ENCODE measurements around the gene ANKRD29.

ANKRD29 gene

GRCh38 chr18:23684515-23685197 is 21.9 kb upstream of the ANKRD29 start:
- no peak for DNase-seq (ENCODE audit: low read depth)

DNA sequence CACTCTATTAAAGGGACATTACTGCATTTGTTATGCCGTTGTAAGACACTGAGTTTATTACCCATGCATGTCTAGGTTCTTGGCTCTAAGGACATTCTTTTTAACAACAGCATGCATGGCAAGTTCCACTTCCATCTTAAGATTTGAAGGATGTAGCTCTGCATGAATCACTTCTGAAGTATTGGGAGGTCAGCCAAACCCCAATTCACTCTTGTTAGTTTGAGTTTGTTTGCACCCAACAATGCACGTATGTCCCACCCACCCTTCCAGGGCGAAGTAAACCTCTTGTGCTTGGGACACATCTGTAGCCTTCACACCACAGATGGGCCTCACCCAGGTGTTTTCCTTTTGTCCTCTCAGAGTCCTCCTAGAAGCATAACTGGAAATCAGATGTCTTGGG is 21.0 kb upstream of the ANKRD29 start:
- DNase-seq (ENCODE audit: low read depth) = no peak

- DNase-seq (ENCODE audit: low read depth) = no peak
These were observed 20.4 kb upstream of the ANKRD29 start for GRCh38 chr18:23683155-23683554.

GRCh38 chr18:23682472-23682871 is 19.8 kb upstream of the ANKRD29 start:
- DNase-seq (ENCODE audit: low read depth) = no peak

- no peak for DNase-seq (ENCODE audit: low read depth)
These were observed 19.3 kb upstream of the ANKRD29 start for GRCh38 chr18:23682045-23682444.

GRCh38 chr18:23675896-23676295 is 13.2 kb upstream of the ANKRD29 start:
- no peak for DNase-seq (ENCODE audit: low read depth)

GRCh38 chr18:23675236-23675635 is 12.5 kb upstream of the ANKRD29 start:
- DNase-seq (ENCODE audit: low read depth) = no peak

DNA sequence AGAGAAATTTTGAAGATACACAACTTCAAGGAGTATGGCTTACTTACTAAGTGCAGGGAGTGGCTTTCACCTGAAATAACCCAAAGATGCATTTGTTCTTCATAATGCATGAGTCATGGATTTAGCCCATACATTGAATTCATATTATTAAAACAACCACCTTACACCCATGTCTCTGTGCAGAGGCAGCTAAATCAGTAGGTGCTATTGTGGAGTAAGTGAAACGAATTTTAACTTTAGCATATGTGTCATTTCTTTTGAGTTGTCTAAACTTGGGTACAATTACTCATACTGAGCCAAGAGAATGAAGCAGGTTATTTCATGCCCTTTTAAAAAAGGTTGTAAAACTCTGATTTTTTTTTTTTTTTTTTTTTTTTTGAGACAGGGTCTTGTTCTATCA is 11.0 kb upstream of the ANKRD29 start:
- DNase-seq (ENCODE audit: low read depth) = no peak

GRCh38 chr18:23671564-23671963 is 8.9 kb upstream of the ANKRD29 start:
- no peak for DNase-seq (ENCODE audit: low read depth)

GRCh38 chr18:23669804-23670405 is 7.2 kb upstream of the ANKRD29 start:
- DNase-seq (ENCODE audit: low read depth) = no peak

DNA sequence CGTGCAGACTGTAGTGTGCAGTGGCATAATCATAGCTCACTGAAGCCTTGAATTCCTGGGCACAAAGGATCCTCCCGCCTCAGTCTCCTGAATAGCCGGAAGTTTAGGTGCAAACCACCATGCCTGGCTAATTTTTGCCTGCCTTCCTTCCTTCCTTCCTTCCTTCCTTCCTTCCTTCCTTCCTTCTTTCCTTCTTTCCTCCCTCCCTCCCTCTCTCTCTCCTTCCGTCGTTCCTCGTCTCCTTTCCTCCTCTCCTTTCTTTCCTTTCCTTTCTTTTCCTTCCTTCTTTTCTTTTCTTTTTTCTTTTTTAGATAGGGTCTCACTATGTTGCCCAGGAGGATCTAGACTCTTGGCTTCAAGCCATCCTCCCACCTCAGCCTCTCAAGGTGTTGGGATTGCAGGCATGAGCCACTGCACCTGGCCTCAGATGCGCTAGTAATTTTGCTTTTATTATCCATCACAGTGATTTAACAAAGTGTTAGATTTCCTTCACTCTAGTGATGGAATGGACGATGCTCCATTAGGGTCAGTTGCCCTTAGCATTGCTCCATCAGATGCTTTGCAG is 6.6 kb upstream of the ANKRD29 start:
- DNase-seq (ENCODE audit: low read depth) = no peak

DNA sequence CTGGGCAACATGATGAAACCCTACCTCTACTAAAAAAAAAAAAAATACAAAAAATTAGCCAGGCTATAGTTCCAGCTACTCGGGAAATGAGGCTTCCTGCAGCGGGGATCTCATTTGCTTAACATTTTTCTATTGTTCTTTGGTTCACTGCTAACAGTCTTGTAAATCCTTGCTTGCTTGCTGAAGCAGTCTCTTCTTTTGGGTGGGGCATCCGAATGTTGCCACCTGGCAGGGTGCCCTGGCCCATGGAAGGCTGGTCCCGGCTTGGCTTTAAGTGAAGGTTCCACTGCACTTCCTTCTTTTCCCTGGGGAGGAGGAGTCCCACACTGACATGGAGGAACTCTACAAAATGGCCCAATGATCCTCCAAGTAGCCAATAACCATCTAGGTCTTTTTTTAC is 6.0 kb upstream of the ANKRD29 start:
- no peak for DNase-seq (ENCODE audit: low read depth)

GRCh38 chr18:23667114-23667513 is 4.4 kb upstream of the ANKRD29 start:
- no peak for DNase-seq (ENCODE audit: low read depth)

DNA sequence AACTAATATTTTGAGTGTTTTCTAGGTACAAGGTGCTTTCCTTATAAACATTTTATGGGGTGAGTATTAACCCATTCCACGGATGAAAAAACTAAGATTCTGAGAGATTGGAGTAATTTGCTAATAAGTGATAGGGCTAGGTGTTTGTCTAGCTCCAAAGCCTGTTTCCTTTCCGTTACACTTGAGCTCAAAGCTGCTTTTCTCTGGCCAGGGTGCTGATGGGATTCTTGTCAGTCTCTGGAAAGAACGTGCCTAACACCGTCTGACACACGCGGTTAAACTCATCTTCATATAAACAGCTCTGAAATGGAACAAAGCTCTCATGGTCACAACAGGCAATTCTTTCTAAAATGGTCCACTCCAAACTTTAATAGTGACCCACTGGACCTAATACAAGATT is 2.0 kb upstream of the ANKRD29 start:
- DNase-seq (ENCODE audit: low read depth) = no peak

- no peak for DNase-seq (ENCODE audit: low read depth)
These were observed 889 bp downstream of the ANKRD29 start for GRCh38 chr18:23661735-23662308.

DNA sequence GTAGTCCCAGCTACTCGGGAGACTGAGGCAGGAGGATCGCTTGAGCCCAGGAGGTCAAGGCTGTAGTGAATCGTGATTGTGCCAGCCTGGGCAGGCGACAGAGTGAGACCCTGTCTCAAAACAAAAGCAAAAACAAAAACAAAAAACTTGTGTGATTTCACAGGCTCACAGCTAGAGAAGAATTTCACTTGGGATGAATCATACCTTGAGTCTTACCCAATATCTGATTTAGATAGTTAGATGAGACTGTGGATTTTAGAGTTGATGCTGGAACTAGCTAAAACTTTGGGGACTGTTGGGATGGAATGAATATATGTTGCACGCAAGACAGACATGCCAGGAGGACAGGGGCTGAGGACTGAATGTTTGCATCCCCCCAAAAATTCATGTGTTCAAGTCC is 4.4 kb downstream of the ANKRD29 start:
- no peak for DNase-seq (ENCODE audit: low read depth)

DNA sequence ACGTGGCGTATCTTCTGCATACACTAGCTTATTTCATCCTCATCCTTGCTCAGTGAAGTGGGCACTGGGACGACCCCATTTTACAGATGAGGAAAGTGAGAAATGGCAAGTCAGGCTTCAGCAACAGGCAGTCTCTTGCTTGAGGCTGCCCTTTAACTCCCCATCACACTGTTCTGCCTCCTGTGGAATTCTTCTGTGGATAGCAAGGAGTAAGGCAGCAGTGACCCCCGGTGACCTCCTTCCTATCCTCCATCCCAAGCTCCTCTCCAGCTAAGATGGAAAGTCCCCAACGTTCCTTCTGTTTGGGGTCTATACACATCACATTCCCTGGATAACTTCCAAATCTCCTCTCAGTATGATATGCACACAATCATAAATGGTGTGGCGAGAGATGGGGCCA is 10.5 kb downstream of the ANKRD29 start:
- no peak for DNase-seq (ENCODE audit: low read depth)

DNA sequence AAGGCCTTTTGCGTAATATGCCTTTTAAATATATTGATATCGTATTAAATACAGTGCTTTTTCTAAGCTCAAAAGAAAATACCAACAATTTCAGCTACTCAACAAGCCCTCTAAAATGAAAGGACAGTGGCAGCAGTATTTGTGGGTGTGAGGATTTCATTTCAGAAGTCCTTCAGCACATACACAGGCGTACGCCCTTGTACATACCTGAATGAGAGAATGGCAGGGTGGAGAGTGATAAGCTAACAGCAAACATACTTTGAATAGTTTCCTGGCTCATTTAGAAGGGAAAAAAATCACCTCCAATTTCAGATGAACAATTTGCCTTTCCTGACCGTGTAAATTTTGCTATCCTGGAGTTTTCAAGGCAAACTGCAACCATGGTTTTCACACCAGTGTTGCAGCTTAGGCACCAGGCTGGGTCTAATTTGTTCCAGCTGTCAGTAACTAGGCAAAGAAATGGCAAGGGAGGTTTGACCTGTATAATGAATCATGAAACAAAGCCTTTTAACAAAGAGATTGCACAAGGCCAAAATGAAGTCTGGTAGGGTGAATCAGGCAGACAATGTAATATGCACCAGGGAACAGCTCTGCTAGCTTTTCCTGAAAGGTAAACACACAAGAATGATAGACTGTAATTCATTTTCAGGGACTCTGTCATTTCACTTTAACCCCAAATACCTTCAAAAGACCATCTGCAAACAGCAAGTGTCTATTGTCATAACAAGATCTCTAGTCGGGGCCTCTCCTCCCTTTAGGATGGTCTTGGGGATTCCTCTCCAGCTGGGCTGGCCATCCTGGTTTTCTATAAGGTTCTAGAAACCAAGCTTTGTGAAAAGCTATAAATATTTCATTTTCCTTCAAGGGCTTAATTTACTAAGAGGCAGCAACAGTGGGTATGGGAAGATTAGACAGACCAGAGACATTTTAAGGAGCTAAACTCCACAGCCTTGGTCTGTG is 11.5 kb downstream of the ANKRD29 start:
- no peak for DNase-seq (ENCODE audit: low read depth)

GRCh38 chr18:23648940-23649607 is 13.6 kb downstream of the ANKRD29 start:
- DNase-seq (ENCODE audit: low read depth) = no peak

GRCh38 chr18:23648456-23648855 is 14.3 kb downstream of the ANKRD29 start:
- DNase-seq (ENCODE audit: low read depth) = no peak

DNA sequence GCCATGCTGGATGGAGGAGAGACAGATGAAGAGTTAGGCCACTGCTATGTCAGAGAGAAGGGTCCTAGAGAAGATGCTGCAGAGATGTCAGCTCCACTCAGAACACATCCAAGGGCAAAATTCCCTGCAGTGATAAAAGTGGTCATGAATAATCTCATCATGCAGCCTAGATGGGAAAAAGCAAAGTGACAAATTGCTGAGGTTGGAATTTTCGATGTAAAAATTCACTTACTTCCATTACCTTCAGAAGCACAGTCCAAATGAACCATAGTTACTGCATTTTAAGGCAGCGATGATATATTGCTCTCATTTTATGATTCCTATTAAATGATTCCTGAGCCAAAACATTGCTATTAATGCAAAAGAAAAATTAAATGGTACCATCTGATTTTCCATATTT is 16.4 kb downstream of the ANKRD29 start:
- no peak for DNase-seq (ENCODE audit: low read depth)

Measured in T-helper 22 cell (primary cell).